Astrocyte (in vitro differentiated cells and primary cell): ENCODE measurements around the gene CREG2. TPM values are rescaled to one million over a fixed set of nuclear protein-coding genes. Genes with fewer than 3 reads are reported as not detected.
A peak's percentile ranks its signal among the peaks of the same experiment; 100 is the strongest.

Experiments
- DNase-seq: peaks from one replicate; pipeline ENCODE4 v3.0.0-alpha.2; 2010; ENCODE audit warnings: low read depth
- FAIRE-seq: peaks from 2 replicates; lab custom pipeline; 2011; peaks lifted over from hg19 to GRCh38; lab: Jason Lieb, UNC
- H2AFZ ChIP-seq: 2 replicates; pipeline ENCODE4 v1.6.0; 2012; ENCODE audit warnings: low read depth, low read length, inconsistent platforms
- H3K27ac ChIP-seq: 2 replicates; pipeline ENCODE4 v1.5.1; 2011; ENCODE audit warnings: low read depth, low read length, inconsistent platforms
- H3K27me3 ChIP-seq: 2 replicates; pipeline ENCODE4 v1.6.0; 2011; ENCODE audit warnings: low read length, inconsistent platforms; ENCODE audit not compliant: insufficient read depth
- H3K36me3 ChIP-seq: 2 replicates; pipeline ENCODE4 v1.5.1; 2011; ENCODE audit warnings: low read length, inconsistent platforms; ENCODE audit not compliant: insufficient read depth
- H3K4me1 ChIP-seq: 2 replicates; pipeline ENCODE4 v1.5.1; 2011; ENCODE audit warnings: low read length, inconsistent platforms; ENCODE audit not compliant: insufficient read depth
- H3K4me2 ChIP-seq: 2 replicates; pipeline ENCODE4 v1.6.0; 2012; ENCODE audit warnings: low read length, inconsistent platforms
- H3K4me3 ChIP-seq: 2 replicates; pipeline ENCODE4 v1.5.1; 2011; ENCODE audit warnings: low read depth, mild to moderate bottlenecking, low read length, inconsistent platforms; ENCODE audit not compliant: insufficient read depth
- H3K79me2 ChIP-seq: 2 replicates; pipeline ENCODE4 v1.6.0; 2012; ENCODE audit warnings: mild to moderate bottlenecking, low read length, inconsistent platforms; ENCODE audit not compliant: insufficient read depth
- H3K9ac ChIP-seq: 2 replicates; pipeline ENCODE4 v1.6.0; 2012; ENCODE audit warnings: mild to moderate bottlenecking, low read length, inconsistent platforms
- H3K9me3 ChIP-seq: 2 replicates; pipeline ENCODE4 v1.5.1; 2012; ENCODE audit warnings: low read depth, mild to moderate bottlenecking, low read length, inconsistent platforms; ENCODE audit not compliant: insufficient read depth
- H4K20me1 ChIP-seq: 2 replicates; pipeline ENCODE4 v1.6.0; 2012; ENCODE audit warnings: low read length, inconsistent platforms; ENCODE audit not compliant: insufficient read depth
- H3K27ac Mint-ChIP-seq: one replicate; pipeline ENCODE4 v1.8.0; 2021; ENCODE audit warnings: mild to moderate bottlenecking, mixed read lengths; ENCODE audit not compliant: unreplicated experiment
- H3K27me3 Mint-ChIP-seq: one replicate; pipeline ENCODE4 v1.8.0; 2021; ENCODE audit warnings: low read depth, mixed read lengths; ENCODE audit not compliant: unreplicated experiment
- H3K36me3 Mint-ChIP-seq: one replicate; pipeline ENCODE4 v1.8.0; 2021; ENCODE audit warnings: low read depth, mixed read lengths; ENCODE audit not compliant: unreplicated experiment
- H3K4me1 Mint-ChIP-seq: one replicate; pipeline ENCODE4 v1.8.0; 2021; ENCODE audit warnings: low read depth, mixed read lengths; ENCODE audit not compliant: unreplicated experiment
- H3K4me3 Mint-ChIP-seq: one replicate; pipeline ENCODE4 v1.8.0; 2021; ENCODE audit warnings: mild to moderate bottlenecking, moderate library complexity, mixed read lengths; ENCODE audit not compliant: unreplicated experiment
- H3K9me3 Mint-ChIP-seq: one replicate; pipeline ENCODE4 v1.8.0; 2021; ENCODE audit warnings: mild to moderate bottlenecking, mixed read lengths; ENCODE audit not compliant: unreplicated experiment
- EZH2 ChIP-seq: IDR thresholded peaks from 2 replicates; pipeline ENCODE4 v1.6.1; 2012; ENCODE audit warnings: mild to moderate bottlenecking, low read length, inconsistent platforms; ENCODE audit not compliant: insufficient read depth
- total RNA-seq: library from RNA; stranded (reverse); gene quantifications from 2 replicates; pipeline ENCODE4 v1.2.1, GENCODE V29; 2021
- TF ChIP-seq, protein P1 (sequence below): IDR thresholded peaks from 2 replicates; pipeline ENCODE4 v1.5.1; 2011; ENCODE audit warnings: low read depth, mild to moderate bottlenecking, inconsistent platforms, low read length, moderate library complexity; ENCODE audit not compliant: insufficient read depth

The CREG2 gene
- total RNA-seq, 1 donor from 2014 or later: 0.11 TPM

- no peak overlapping the region for H3K4me3 Mint-ChIP-seq
- peak; percentile 61 for DNase-seq
- H3K36me3 Mint-ChIP-seq: no peaks in the 10 kb centered on the region
- H4K20me1 ChIP-seq: no peaks in the 10 kb centered on the region
- no peak for FAIRE-seq
- H2AFZ ChIP-seq: no peak overlapping the region
- H3K27ac ChIP-seq: no peak overlapping the region
- no peak overlapping the region for H3K9ac ChIP-seq
- H3K4me1 ChIP-seq: peaks cover 2% of the 10 kb centered on the region
- H3K27ac Mint-ChIP-seq: no peak overlapping the region
- no peak for TF ChIP-seq EZH2
- TF ChIP-seq, protein P1, sequence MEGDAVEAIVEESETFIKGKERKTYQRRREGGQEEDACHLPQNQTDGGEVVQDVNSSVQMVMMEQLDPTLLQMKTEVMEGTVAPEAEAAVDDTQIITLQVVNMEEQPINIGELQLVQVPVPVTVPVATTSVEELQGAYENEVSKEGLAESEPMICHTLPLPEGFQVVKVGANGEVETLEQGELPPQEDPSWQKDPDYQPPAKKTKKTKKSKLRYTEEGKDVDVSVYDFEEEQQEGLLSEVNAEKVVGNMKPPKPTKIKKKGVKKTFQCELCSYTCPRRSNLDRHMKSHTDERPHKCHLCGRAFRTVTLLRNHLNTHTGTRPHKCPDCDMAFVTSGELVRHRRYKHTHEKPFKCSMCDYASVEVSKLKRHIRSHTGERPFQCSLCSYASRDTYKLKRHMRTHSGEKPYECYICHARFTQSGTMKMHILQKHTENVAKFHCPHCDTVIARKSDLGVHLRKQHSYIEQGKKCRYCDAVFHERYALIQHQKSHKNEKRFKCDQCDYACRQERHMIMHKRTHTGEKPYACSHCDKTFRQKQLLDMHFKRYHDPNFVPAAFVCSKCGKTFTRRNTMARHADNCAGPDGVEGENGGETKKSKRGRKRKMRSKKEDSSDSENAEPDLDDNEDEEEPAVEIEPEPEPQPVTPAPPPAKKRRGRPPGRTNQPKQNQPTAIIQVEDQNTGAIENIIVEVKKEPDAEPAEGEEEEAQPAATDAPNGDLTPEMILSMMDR: no peak
- H3K9me3 ChIP-seq: no peaks in the 10 kb centered on the region
- no peak overlapping the region for H3K4me3 ChIP-seq
- no peak overlapping the region for H3K4me2 ChIP-seq
- peaks cover 16% of the 10 kb centered on the region for H3K4me1 Mint-ChIP-seq
- H3K27me3 ChIP-seq: no peaks in the 10 kb centered on the region
- no peaks in the 10 kb centered on the region for H3K9me3 Mint-ChIP-seq
- no peaks in the 10 kb centered on the region for H3K36me3 ChIP-seq
- no peaks in the 10 kb centered on the region for H3K79me2 ChIP-seq
- H3K27me3 Mint-ChIP-seq: peaks cover 14% of the 10 kb centered on the region
Measured at GRCh38 chr2:101401326-101401665, 14.0 kb upstream of the CREG2 start.

DNA sequence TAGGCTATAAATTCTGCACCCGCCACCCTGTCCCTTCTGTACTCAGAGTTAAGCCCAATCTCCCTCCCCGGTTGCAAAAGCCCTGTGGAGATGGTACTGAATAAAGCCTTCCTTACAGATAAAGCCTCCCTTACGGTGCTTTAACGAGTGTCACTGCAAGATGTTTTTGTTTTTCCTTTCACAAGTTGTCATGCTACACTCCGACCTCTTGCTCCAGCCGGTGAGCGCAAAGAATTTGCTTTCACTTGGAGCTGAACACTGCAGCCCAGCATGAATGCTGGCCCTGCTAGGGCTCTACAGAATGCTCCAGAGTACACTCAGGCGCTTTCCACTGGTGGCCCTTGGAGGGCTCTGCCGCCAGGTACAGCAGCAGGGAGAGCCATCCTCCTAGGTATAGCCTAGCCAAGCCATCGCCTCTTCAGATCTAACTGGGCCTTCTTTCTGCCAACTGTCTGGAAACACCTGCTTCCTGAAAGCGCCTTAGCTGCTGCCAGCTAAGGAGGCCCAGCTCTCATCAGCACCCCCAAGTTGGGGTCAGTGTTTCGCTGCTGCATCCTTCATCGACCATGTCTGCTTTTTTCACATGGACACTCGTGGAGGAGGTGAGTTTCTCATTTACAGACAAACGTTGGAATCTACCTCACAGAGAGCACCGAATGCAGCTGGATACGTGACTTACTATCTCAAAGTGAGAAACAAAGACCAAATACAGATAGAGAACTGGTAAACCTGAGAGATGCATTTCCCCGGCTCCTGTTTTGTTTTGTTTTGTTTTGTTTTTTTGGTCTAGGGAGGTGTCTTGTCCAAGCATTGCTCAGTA is 13.4 kb upstream of the CREG2 start:
- H3K9ac ChIP-seq: no peak overlapping the region
- H3K4me2 ChIP-seq: no peak overlapping the region
- no peak overlapping the region for H3K27ac ChIP-seq
- H3K79me2 ChIP-seq: no peaks in the 10 kb centered on the region
- no peaks in the 10 kb centered on the region for H3K9me3 ChIP-seq
- Mint-ChIP-seq H3K4me3 (no peak overlapping the region), H3K27me3 (peaks cover 14% of the 10 kb centered on the region), H3K9me3 (no peaks in the 10 kb centered on the region), H3K36me3 (no peaks in the 10 kb centered on the region), H3K27ac (no peak overlapping the region), H3K4me1 (peaks cover 21% of the 10 kb centered on the region)
- no peak overlapping the region for H2AFZ ChIP-seq
- H3K4me1 ChIP-seq: peaks cover 8% of the 10 kb centered on the region
- FAIRE-seq (no peak), DNase-seq (no peak)
- H4K20me1 ChIP-seq: no peaks in the 10 kb centered on the region
- H3K27me3 ChIP-seq: no peaks in the 10 kb centered on the region
- H3K36me3 ChIP-seq: no peaks in the 10 kb centered on the region
- H3K4me3 ChIP-seq: no peak overlapping the region
- TF ChIP-seq, protein P1: no peak
- TF ChIP-seq EZH2: no peak

DNA sequence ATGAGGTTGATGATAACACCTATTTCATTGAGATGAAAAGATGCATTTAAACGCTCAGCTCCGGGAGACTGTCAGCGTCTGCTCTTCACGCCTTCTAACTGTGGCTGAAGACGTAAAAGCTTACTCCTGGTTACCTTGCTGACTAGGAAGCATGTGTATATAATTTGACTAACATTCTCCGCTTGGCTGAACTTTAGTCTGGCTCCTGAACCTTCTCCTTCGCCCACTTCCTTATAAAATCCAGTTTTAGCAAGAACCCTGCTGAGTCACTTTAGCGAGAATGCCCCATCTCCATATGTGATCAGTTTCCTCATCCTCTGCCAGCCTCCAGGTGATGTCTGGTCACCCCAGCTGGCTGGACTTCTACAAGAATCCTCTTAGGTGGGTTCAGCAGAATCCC is 12.7 kb upstream of the CREG2 start:
- no peaks in the 10 kb centered on the region for H3K79me2 ChIP-seq
- no peak overlapping the region for H3K27ac ChIP-seq
- H3K9ac ChIP-seq: no peak overlapping the region
- FAIRE-seq (no peak), DNase-seq (peak; percentile 67)
- no peak overlapping the region for H3K27ac Mint-ChIP-seq
- no peaks in the 10 kb centered on the region for H3K36me3 Mint-ChIP-seq
- no peaks in the 10 kb centered on the region for H3K9me3 ChIP-seq
- H2AFZ ChIP-seq: no peak overlapping the region
- no peaks in the 10 kb centered on the region for H3K36me3 ChIP-seq
- no peaks in the 10 kb centered on the region for H3K27me3 ChIP-seq
- TF ChIP-seq, protein P1: no peak
- no peak for TF ChIP-seq EZH2
- H3K4me1 Mint-ChIP-seq: peaks cover 22% of the 10 kb centered on the region
- peaks cover 12% of the 10 kb centered on the region for H3K4me1 ChIP-seq
- H3K4me3 Mint-ChIP-seq: no peak overlapping the region
- peaks cover 14% of the 10 kb centered on the region for H3K27me3 Mint-ChIP-seq
- no peak overlapping the region for H3K4me3 ChIP-seq
- no peaks in the 10 kb centered on the region for H4K20me1 ChIP-seq
- no peak overlapping the region for H3K4me2 ChIP-seq
- H3K9me3 Mint-ChIP-seq: no peaks in the 10 kb centered on the region
